ENCODE results near the gene AAK1.

- TF ChIP-seq CTCF (IDR thresholded peaks at IDR 0.05; ENCODE audit: low read depth, low read length, poor library complexity, severe bottlenecking) (no peak), EZH2phosphoT487 (IDR thresholded peaks at IDR 0.05; ENCODE audit: borderline replicate concordance, low read length) (no peak)
Observed at GRCh38 chr2:69547984-69548715, 95.4 kb downstream of the AAK1 start.

Data from DOHH2 (cell line).